Bone marrow (tissue), 2 donors: ENCODE data around the gene THBS3.
"Not testable (repeated sequence)": the region's sequence is repeated elsewhere in the genome, so short reads cannot be mapped to it uniquely, and the experiment has no call there.

Experiments used
- DNase-seq, 2 donors: peaks; one replicate each; lab custom pipeline; 2025; lab: John Stamatoyannopoulos, UW

Gene THBS3

DNA sequence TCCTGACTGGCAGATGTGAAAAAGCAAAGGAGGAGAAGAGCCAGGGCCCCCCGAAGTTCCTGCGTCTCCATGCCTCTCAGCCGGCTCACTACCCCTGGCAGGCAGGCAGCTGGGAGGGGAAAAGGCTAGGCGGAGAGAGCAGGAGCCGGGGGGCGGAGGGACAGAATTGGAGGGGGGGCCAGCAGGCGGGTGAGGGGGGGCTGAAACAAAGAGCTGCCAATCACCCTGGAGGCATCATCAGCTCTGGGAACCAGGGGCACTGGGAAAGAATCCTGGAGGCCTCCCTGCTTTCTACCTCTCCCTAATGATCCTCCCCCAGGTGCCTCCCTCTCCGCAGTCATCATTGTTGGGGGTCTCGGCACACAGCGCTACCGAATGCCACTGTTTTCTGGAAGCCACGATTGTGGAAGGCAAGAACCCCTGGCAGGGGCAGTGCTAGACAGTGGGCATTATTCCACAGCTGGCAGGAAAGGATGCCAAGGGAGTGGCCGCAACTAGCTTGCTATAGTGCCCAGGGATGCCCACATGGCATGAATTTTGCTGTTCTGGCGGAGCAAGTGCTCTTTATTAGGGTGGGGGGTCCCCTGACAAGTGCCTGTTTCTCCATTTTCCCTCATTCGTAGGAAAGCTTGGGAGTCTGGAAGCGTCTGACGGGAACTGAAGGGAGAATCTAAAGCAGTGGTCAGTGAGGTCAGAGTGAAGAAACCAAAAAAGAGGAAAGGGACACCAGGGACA lies at the start of gene THBS3:
Gene THBS3 (minus strand): TSS at position 92 of the 735 bp plus-strand sequence. CDS start 21 bp downstream, at position 71.
- DNase-seq = no peak

DNA sequence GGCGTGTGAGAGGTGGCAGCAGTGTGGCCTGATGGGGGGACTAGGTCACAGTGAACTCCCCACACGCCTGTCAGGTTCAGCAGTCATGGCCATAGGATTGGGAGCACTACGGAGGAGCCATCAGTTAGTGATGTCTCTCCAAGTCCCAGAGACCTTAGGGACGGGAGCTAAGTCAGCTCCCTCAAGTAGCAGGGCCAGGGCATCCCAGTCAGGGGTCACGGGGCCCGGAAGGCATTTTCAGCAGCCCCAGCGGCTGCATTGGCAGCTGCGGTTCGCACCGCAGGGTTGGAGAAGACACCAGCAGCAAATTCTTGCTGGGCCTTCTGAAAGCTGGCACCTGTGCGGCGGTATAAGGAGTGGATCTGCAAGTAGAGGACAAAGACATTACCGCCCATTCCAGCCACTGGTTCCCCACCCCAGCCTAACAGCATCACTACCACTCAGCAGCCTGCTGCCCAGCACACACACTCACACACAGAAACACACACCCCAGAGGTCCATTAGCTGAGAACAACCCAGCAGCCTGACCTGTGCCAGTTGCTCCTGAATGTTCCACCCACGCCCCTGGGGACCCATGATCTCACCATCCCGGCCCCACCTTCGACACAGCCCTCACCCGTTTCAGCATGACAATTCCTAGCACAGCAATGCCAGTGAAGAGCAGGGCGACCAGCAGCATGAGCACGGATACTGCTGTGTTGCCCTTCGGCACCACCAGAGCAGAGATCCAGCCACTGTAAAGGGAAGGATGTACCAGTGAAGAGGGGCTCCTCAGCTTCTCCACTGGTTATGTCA lies 48.6 kb upstream of the THBS3 start:
- DNase-seq = no peak

DNA sequence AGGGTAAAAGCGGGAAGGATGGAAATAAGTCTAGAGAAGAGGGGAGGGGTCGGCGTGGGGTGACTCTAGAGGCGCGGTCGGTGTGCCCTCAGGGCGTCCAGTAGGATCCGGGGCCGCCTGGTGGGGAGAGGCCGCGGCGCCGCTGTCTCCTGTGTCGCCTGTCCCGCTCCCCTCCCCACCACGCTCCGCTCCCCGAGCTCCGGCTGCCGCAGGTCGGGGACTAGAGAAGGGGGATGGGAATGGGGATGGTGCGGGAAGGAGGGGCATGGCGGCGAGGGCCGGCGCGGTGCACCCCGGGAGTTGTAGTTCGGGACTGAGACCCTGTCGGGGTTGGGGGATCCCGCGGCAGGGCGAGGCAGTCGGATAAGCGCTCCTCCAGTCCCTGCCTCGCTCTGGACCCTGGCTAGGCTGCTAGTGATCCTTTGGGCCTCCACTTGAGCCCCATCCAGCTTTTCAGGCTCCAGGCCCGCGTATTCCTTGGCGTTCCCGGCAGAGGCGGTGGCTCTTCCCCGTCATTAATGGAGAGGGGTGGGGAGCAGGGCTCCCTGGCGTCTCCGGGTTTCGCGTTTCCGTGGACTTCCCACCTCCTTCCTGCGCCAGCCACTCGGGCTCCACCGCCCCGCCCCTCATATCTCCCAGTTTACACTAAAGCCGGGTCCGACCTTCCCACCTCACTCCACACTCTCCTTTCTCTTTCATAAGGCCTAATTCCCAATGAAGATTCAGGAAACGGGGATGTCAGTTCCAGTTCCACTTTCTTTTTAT lies 47.7 kb upstream of the THBS3 start, which contains the start of gene ENTREP3:
Gene ENTREP3 (minus strand): TSS at position 241 of the 765 bp plus-strand sequence. CDS start 606 bp downstream, outside the sequence.
- DNase-seq = peak; percentile 46 to 73

DNA sequence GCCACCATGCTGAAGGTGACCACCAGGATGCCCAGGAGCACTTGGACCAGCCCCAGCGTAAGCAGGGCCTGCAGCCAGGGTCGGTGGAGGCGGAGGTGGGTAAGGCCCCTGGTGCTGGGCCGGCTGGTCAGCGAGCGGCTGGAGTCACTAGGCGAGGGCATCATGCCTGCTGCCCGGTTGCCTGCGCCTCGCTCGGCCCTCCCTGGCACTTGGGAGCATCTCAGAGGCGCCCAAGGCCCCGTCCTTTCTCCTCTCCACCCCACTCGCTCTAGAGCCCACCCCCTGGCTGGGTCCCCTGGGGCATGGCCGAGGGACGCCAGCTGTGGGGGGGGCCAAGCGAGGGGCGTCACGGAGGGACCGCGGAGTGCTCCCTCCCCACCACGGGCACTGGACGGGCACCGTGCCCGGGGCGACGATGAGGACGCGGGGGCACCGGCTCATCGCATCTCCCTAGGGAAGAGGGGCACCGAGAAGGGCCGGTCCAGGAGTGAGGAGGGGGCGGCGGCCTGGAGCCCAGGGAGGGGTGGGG lies 47.1 kb upstream of the THBS3 start:
- DNase-seq = no peak

DNA sequence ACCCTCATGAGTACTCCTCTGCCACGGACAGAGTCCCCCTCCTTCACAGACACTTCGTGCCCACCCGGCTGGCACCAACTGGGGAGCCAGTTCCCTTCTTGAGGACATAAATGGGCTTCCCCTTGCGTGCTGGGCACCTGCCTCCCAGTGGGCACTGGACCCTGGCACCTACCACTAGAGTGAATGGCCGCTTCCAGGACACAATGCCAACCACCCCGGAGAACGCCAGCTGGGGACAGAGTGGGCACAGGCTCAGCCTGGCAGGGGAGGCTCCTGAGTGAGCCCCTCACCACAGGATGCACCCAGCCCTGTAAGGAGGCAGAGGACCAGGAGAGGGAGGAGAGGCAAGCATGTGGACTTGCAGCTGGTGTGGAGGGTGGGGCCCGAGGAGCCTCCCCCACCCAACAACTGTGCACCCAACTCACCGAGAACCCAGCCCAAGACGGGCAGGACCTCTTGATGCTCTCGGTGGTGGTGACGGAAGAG lies 46.6 kb upstream of the THBS3 start:
- DNase-seq = no peak

DNA sequence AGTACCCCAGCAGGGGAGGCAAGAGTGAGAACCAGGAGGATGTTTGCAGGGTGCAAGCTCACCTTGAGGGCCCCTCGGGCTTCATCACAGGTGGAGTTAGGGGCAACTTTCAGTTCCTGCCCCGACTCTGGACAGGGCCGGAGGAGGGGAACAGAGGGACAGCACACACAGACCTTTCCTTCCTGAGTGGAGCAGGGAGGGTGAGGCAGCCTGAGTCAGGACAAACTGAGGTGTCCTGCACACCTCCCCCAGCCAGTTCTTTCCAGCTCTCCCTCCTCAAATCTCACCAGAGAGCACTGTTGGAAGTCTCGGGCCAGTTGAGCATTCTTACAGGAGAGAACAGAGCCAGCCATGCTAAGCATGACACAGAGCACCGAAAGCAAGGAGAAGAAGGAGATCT lies 46.1 kb upstream of the THBS3 start:
- DNase-seq = no peak

DNA sequence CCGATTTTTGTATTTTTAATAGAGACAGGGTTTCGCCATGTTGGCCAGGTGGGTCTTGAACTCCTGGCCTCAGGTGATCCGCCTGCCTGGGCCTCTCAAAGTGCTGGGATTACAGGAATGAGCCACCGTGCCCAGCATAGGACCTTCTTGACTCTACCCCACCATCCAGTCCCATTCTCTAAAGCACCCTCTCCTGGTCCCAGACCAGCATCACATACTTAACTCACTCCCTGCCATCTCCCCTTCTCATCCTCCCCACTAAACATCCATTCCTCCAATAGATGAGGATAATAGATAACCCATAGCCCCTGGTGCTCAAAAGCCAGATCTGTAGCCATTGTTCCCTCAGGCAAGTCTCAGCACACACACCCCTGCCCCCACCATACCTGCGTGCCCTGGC lies 45.5 kb upstream of the THBS3 start:
- DNase-seq = no peak

DNA sequence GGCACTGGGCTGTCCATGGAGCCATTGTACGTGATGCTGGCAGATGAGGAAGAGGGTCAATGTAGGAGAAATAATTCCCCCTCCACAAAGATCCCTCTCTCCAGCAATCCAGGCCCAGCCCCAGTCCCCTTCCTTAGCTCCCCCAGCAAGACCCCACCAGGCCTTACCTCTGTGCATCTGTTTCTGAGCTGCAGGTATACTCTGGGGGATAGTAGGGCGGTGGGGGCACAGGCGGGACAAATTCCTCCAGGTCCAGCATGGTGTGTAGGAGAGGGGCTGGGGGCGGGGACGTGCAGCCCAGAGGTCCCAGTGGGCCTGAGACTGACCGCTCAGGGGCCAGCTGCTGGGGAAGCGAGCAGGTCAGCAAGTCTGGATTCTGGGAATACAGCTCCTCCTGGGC lies 43.9 kb upstream of the THBS3 start:
- DNase-seq = no peak

DNA sequence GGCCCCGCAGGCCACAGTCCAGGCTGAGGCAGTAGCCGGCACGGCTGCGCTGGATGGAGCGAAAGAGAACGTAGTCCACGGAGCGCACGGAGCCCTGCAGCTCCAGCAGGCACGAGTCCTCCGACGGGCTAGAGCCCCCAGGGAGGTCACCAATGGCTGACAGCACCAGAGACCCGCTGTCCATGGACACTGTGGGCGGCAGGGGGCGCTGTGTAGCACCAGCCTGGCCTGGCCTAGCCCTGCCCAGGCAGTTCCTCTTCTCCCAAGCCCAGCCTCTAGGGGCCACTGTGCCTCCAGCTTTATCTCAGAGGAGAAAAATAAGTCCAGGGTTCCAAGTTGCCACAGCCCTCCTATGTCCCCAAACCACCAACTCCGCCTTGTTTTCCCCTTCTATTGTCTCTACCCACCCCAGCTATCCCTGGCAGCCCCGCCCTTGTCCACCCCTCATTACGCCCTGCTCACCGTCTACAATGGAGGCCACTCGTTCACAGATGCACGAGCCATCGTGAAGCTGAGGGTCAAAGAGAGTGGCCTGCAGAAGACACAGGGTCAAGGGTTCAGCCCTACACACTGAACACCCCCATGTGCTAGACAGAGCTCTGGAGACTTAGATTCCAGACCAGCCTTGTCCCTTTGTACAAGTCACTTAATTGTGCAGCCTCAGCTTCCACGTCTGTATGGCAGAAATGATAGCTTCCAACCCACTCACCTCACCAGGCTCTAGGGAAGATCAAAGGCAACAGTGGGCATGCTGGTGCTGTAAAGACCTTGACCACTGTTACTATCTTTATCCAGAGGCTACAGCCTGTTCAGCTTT lies 43.1 kb upstream of the THBS3 start:
- peak; percentile 80 to 96 for DNase-seq

DNA sequence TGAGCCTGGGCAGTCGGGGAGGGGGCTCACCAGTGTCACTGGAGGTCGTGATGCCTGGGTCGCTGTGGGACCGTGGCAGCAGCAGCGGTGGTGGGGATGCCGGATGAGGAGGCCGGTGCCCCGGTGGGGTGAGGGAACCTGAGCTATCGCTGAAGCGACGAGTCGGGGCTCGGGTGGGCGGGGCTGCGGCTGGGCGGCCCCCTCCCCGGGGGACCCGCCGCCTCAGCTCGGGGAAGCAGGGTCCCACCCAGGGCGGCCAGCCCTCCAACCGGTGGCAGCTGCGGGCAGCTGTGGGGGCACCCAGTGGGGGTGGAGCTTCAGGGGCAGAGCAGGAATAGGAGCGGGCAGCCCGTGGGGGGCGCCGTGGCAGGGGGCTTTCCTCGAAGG lies 42.5 kb upstream of the THBS3 start:
- DNase-seq = no peak

DNA sequence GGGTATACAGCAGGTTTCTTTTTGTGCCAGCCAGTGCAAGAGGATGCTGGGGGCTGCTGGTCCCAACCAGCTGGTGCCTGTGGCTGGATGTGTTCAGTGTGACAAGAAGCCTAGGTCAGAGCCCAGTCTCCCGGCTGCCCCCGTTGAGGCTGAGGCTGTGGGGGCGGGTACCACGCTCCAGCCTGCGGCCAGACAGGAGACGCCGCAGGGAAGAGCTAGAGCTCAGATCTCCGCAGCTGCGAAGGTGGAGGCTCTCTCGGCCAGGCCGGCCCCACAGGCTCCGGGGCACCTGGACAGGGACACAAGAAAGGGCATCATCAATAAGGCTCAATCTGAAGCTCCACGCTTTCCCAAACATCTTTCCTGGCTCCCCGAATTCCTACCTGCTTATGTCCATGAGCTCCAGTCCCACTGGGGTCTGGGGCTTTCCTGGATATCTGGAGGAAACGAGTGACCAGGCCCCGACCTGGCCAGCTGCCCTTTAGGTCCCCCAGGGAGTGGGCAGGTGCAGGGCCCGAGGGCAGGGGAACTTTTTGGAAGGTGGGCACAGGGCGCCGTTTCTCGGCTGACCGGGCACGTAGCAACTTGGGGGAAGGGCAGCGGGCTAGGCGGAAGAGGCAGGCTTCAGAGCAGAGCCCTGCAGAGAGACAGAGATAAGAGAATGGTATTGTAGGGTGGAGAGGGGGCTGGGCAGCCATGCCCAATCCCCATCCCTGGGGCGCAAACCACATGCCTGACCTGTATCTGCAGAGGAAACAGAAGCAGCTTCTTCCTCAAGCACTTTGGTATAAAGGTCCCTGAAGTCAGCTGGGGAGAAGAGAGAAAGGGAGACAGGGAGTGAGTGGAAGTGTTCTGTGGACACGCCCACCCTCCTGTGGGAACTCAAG lies 40.2 kb upstream of the THBS3 start:
- no peak for DNase-seq

DNA sequence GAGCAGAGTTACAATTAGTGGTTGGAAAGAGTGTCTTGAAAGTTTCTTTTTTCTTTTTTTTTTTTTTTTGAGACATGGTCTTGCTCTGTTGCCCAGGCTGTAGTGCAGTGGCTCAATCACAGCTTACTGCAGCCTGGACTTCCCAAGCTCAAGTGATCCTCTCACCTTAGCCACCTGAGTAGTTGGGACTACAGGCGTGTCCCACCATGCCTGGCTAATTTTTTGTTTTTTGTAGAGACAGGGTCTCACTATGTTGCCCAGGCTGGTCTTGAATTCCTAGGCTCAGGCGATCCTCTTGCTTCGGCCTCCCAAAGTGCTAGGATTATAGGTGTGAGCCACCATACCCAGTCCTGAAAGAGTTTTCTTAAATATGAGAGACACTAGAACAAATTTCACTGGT lies 39.1 kb upstream of the THBS3 start:
- not testable (repeated sequence) for DNase-seq

DNA sequence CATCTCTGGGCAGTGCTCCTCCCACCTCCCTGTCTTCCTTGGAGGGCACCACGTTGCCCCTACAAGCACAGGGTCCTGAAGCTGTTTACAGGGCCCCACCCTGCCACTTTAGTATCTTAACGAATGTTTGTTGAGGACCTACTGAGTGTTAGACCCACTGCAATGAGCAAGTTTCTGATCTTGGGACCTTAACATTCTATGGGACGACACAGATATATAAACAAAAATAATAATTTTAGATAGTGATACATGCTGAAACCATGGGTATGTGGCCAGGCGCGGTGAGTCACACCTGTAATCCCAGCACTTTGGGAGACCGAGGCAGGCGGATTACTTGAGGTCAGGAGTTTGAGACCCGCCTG lies 37.4 kb upstream of the THBS3 start:
- DNase-seq = no peak

DNA sequence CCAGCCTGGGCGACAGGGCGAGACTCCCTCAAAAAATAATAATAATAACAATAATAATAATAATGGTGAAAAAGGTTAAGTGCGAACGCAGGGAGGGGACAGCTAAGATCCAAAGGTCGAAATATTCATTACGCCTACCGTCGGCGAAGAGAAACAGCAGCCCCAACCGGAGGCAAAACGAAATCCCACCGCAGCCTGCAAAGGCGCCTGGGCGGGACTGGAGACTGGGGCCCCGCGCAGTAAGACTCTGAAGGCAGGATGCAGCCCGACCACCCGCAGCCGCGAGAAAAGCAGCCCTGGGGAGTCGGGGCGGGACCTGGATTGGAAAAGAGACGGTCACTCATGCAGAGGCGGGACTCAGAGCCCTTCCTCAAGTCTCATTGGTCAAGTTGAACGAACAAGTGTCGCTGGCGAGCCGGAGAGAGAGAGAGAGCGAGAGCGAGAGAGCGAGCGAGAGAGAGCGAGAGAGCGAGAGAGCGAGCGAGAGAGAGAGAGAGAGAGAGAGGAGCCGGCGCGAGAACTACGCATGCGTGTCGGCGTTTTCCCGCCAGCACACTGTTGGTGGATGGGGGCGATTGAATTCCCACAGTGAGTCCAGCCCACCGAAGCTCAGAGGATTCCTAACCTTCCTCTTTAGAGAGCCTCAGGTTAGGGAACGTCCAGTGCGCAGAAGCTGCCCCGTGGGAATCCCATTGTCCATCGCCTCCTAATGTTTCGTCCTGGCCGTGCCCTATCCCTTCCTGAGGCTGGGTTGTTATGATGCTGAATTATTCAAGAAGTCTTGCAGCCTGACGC lies 36.9 kb upstream of the THBS3 start:
- peak; percentile 78 to 98 for DNase-seq

DNA sequence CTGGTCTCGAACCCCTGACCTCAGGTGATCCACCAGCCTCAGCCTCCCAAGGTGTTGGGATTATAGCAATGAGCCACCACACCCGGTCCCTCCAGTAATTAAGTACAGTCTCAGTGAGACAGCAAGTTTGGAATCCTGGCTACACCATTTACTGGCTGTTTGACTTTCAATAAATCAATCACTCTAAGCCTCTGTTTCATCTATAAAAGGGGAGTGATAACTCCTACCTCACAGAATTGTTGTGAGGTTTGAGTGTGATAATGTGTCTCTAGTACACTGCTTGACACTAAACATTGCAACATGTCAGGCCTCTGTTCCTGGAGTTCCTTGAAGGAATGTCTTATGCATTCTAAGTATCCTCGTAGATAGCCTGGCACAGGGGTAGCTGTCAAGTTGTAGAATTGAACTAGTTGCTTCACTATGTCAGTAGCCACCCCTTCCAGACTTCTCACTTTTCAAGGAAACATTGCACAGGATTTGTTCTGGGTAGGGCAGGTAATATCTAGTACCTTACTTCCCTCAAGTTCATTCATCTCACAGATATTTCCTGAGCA lies 35.2 kb upstream of the THBS3 start:
- no peak for DNase-seq

DNA sequence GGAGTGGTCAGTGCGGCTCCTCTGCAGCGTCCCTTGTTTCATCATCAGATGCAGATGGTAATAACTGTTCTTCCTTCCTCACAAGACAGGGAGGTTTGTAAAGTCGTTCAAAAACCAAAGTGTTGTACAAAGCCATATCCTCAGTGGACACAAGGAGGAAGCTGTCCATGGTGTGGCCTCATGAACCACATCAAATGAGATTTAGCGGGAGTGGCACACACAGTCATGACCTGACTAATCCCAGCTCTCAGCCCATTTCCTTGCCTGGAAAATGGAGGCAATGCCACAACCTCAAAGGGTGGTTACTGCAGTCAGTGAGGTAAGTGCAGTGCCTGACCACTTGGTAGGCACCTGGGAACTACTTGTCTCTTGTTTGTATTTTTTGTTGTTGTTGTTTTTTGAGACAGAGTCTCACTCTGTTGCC lies 34.2 kb upstream of the THBS3 start:
- peak in 1 of 2 donors; percentile 19 for DNase-seq

DNA sequence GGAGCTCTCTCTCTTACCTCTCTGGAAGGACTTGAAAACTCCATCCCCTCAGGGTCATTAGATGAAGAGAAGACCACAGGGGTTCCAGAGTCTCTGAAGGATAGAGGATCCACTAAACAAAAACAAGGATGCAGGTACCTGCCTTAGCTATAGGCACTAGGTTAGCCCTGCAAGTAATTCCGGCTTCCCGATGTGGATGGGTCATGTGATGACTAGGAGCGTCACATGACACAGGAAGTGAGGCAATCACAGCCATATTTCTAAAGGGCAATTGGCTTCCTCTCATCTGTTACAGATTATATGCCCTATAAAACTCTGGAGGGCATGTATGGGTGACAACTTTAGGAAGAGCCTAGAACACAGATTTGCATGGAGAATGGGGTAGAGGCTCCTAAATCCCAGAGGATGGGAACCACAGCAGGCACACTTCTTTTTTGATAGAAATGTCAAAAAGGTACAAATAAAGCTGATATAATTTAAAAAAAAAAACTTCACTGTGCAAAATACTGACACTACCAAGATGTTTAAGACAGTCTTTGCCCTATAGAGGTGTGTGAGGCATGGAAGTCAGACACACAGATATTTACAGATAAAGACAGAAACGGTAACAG lies 33.5 kb upstream of the THBS3 start:
- DNase-seq = peak; percentile 40 to 67

DNA sequence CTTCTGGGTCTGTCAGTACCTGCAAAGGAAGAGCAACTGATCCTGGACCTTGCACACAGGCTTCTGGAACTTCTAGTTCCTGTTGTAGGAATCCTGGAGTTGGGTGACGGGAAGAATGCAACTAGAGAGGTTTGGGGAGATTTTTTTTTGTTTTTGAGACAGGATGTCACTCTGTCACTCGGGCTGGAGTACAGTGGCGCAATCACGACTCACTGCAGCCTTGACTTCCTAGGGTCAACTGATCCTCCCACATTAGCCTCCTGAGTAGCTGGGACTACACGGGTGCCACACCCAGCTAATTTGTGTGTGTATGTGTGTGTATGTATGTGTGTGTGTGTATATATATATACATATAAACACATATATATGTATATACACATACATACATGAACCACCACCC lies 28.8 kb upstream of the THBS3 start:
- no peak for DNase-seq

DNA sequence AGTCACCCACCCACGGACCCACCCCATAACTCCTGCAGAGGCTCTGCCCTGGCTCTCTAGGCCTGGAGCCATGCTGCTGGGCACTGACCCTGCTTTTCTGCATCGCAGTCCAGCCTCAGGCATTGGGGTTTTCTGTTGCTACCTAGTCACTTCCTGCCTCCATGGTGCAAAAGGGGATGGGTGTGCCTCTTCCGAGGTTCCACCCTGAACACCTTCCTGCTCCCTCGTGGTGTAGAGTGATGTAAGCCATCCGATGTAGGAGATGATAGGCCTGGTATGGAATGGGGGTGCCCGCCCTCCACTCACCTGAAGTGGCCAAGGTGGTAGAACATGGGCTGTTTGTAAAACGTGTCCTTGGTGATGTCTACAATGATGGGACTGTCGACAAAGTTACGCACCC lies 27.7 kb upstream of the THBS3 start:
- not testable (repeated sequence) for DNase-seq
